ENCODE measurements around the gene ADARB2. TPM values are rescaled to one million over a fixed set of nuclear protein-coding genes. Genes with fewer than 3 reads are reported as not detected.

Gene ADARB2
- total RNA-seq, 2 experiments from 2014 or later = 2.5 to 3.0 TPM

DNA sequence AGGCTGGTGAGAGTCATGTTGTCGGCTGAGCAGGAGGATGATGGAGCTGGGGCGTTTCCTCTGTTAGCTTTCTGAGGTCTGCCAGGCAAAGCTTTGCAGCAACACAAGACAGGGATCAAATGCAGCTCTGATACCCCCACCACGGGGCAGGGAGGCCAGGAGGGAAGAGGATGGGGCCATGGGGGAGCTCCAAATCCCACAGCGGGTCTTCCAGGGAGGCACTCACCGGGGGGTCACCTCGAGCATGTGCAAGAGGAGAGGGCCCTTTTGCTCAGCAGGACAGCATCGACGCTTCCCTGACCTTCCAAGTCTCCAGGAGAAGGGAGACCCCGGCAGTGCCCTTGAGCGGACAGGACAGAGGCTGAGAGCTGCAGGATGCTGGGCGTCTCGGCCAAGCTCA lies 553.6 kb downstream of the ADARB2 start:
- Mint-ChIP-seq H3K27me3 (peaks cover 4% of the 10 kb centered on the region), H3K4me1 (no peaks in the 10 kb centered on the region), H3K9me3 (no peaks in the 10 kb centered on the region), H3K36me3 (ENCODE audit: low read depth) (no peaks in the 10 kb centered on the region), H3K4me3 (no peak overlapping the region), H3K27ac (no peak overlapping the region)
- ChIA-PET POLR2A (no interaction called here), CTCF (no interaction called here)
- no peak for DNase-seq

GRCh38 chr10:1183033-1183396 lies 554.3 kb downstream of the ADARB2 start:
- peaks cover 4% of the 10 kb centered on the region for H3K27me3 Mint-ChIP-seq
- H3K9me3 Mint-ChIP-seq = no peaks in the 10 kb centered on the region
- no peak overlapping the region for H3K27ac Mint-ChIP-seq
- no peak for DNase-seq
- no peak overlapping the region for H3K4me3 Mint-ChIP-seq
- no peaks in the 10 kb centered on the region for H3K4me1 Mint-ChIP-seq
- no peaks in the 10 kb centered on the region for H3K36me3 Mint-ChIP-seq (ENCODE audit: low read depth)
- ChIA-PET POLR2A (no interaction called here), CTCF (no interaction called here)

GRCh38 chr10:1182280-1183032 lies 554.9 kb downstream of the ADARB2 start:
- Mint-ChIP-seq H3K9me3 (no peaks in the 10 kb centered on the region), H3K27me3 (peaks cover 4% of the 10 kb centered on the region), H3K4me3 (no peak overlapping the region), H3K4me1 (no peaks in the 10 kb centered on the region), H3K27ac (no peak overlapping the region), H3K36me3 (ENCODE audit: low read depth) (no peaks in the 10 kb centered on the region)
- no peak for DNase-seq
- POLR2A ChIA-PET = no interaction called here
- CTCF ChIA-PET = no interaction called here

- Mint-ChIP-seq H3K27ac (no peak overlapping the region), H3K4me1 (no peaks in the 10 kb centered on the region), H3K36me3 (ENCODE audit: low read depth) (no peaks in the 10 kb centered on the region), H3K4me3 (no peak overlapping the region), H3K27me3 (peaks cover 4% of the 10 kb centered on the region), H3K9me3 (no peaks in the 10 kb centered on the region)
- no peak for DNase-seq
- POLR2A ChIA-PET = no interaction called here
- CTCF ChIA-PET = no interaction called here
Observed at GRCh38 chr10:1180836-1181235, 556.5 kb downstream of the ADARB2 start.

DNA sequence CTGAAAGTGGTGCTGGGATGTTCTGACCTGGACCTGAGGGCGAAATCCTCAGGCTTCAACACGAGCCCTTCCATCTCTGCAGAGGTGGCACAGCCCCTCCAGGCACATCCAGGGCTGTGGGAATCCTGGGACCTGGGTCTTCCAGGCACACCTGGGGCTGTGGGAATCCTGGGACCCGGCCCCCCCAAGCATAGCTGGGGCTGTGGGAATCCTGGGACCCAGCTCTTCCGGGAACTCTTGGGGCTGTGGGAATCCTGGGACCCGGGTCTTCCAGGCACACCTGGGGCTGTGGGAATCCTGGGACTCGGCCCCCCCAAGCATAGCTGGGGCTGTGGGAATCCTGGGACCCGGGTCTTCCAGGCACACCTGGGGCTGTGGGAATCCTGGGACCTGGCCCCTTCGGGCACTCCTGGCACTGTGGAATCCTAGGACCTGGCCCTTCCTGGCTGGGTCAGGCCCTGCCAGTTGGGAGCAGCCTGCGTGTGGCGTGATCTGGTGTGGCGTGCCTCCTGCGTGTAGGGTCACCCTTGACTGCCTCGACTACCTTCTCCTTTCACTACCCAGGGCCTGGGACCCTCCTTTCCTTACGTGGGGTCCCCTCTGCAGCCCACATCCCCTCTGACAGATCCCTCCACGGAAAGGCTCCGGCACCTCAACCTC lies 557.1 kb downstream of the ADARB2 start:
- ChIA-PET CTCF (interaction anchor here (0.6 kb wide), 1 partner anchor 312 kb away, joined by 3 read pairs; no protein-coding TSS in a partner anchor), POLR2A (no interaction called here)
- Mint-ChIP-seq H3K27ac (no peak overlapping the region), H3K27me3 (peaks cover 4% of the 10 kb centered on the region), H3K36me3 (ENCODE audit: low read depth) (no peaks in the 10 kb centered on the region), H3K4me3 (no peak overlapping the region), H3K9me3 (no peaks in the 10 kb centered on the region), H3K4me1 (no peaks in the 10 kb centered on the region)
- no peak for DNase-seq

DNA sequence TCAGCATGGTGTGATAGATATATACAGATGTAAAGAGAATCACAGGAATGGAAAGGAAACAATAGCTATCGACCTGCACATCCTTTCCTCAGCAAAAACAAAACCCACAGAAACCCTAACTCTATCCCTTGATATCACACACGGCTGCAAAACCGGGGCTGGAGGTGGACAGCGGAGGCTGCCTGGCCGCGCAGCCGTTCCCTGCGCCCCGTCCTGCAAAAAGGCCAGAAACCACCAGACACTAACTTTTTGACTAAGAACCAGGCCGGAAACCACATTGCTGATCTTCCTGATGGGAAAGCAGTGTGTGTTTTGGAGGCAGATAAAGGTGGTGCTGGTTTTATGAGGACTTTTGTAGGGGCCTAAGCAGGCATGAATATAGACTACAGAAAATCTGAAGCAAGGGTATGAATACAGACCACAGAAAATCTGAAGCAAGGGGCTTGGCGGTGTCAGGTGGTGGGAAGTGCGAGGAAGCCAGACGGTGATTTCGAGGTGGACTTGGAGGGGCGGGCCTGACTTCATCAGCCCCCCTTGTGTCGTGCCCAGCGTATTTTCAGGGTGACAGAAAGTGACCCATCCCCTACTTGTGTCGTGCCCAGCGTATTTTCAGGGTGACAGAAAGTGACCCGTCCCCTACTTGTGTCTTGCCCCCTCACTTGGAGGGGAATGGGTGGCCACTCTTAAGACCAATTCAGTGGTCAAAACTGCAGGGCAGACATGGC lies 557.8 kb downstream of the ADARB2 start:
- Mint-ChIP-seq H3K36me3 (ENCODE audit: low read depth) (no peaks in the 10 kb centered on the region), H3K9me3 (no peaks in the 10 kb centered on the region), H3K4me3 (no peak overlapping the region), H3K27ac (no peak overlapping the region), H3K27me3 (peaks cover 4% of the 10 kb centered on the region), H3K4me1 (no peaks in the 10 kb centered on the region)
- ChIA-PET POLR2A (no interaction called here), CTCF (no interaction called here)
- DNase-seq = no peak

- POLR2A ChIA-PET = no interaction called here
- H3K27ac Mint-ChIP-seq = no peak overlapping the region
- H3K4me3 Mint-ChIP-seq = no peak overlapping the region
- H3K4me1 Mint-ChIP-seq = no peaks in the 10 kb centered on the region
- H3K9me3 Mint-ChIP-seq = no peaks in the 10 kb centered on the region
- H3K27me3 Mint-ChIP-seq = peaks cover 4% of the 10 kb centered on the region
- DNase-seq = no peak
- CTCF ChIA-PET = no interaction called here
- no peaks in the 10 kb centered on the region for H3K36me3 Mint-ChIP-seq (ENCODE audit: low read depth)
Observed at GRCh38 chr10:1178506-1178905, 558.8 kb downstream of the ADARB2 start.

GRCh38 chr10:1177936-1178335 lies 559.4 kb downstream of the ADARB2 start:
- Mint-ChIP-seq H3K4me1 (no peaks in the 10 kb centered on the region), H3K4me3 (no peak overlapping the region), H3K27ac (no peak overlapping the region), H3K36me3 (ENCODE audit: low read depth) (no peaks in the 10 kb centered on the region), H3K9me3 (no peaks in the 10 kb centered on the region), H3K27me3 (peaks cover 4% of the 10 kb centered on the region)
- CTCF ChIA-PET = no interaction called here
- POLR2A ChIA-PET = no interaction called here
- no peak for DNase-seq

DNA sequence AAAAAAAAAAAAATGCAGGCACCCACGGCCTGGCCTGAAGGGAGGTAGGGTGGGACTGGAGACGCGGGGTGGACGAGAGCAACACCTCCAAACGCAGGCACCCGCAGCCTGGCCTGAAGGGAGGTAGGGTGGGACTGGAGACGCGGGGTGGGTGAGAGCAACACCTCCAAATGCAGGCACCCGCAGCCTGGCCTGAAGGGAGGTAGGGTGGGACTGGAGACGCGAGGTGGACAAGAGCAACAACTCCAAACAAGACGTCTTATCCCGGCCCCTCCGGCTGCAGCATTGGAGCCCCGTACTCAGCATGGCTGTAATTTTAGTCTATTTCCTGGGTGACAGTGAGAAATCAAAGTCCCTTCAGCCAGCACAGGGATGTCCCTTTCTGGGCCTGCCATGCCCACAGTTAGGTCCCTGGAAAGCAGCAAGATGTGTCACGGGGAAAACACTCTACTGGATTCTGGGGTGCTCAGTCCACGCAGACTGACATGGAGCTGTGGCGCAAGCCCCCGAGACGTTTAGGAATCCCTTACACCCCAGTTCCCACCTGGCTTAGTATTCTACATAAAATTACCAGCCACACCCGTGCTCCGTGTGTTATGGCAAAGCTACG lies 561.3 kb downstream of the ADARB2 start:
- Mint-ChIP-seq H3K36me3 (ENCODE audit: low read depth) (no peaks in the 10 kb centered on the region), H3K9me3 (no peaks in the 10 kb centered on the region), H3K27me3 (peaks cover 2% of the 10 kb centered on the region), H3K4me1 (no peaks in the 10 kb centered on the region), H3K4me3 (no peak overlapping the region), H3K27ac (no peak overlapping the region)
- ChIA-PET POLR2A (no interaction called here), CTCF (no interaction called here)
- no peak for DNase-seq

DNA sequence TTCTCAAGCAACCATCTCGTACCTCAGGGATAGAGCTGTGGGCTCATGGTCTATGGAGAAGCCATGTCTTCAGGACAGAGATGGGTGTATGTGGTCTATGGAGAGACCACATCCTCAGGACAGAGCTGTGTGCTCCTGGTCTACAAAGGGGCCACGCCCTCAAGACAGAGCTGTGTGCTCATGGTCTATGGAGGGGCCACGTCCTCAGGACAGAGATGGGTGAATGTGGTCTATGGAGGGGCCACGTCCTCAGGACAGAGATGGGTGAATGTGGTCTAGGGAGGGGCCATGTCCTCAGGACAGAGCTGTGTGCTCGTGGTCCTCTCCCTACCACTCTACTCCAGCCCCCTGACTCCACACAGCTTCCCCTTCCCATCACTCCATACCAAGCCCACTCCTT lies 563.3 kb downstream of the ADARB2 start:
- Mint-ChIP-seq H3K4me1 (no peaks in the 10 kb centered on the region), H3K27ac (no peak overlapping the region), H3K36me3 (ENCODE audit: low read depth) (no peaks in the 10 kb centered on the region), H3K9me3 (no peaks in the 10 kb centered on the region), H3K4me3 (no peak overlapping the region), H3K27me3 (no peaks in the 10 kb centered on the region)
- ChIA-PET CTCF (no interaction called here), POLR2A (no interaction called here)
- DNase-seq = no peak

- DNase-seq = no peak
- H3K27ac Mint-ChIP-seq = no peak overlapping the region
- H3K9me3 Mint-ChIP-seq = no peaks in the 10 kb centered on the region
- CTCF ChIA-PET = no interaction called here
- H3K36me3 Mint-ChIP-seq (ENCODE audit: low read depth) = no peaks in the 10 kb centered on the region
- H3K4me1 Mint-ChIP-seq = no peaks in the 10 kb centered on the region
- no peaks in the 10 kb centered on the region for H3K27me3 Mint-ChIP-seq
- H3K4me3 Mint-ChIP-seq = no peak overlapping the region
- POLR2A ChIA-PET = no interaction called here
Observed at GRCh38 chr10:1173091-1173490, 564.2 kb downstream of the ADARB2 start.

DNA sequence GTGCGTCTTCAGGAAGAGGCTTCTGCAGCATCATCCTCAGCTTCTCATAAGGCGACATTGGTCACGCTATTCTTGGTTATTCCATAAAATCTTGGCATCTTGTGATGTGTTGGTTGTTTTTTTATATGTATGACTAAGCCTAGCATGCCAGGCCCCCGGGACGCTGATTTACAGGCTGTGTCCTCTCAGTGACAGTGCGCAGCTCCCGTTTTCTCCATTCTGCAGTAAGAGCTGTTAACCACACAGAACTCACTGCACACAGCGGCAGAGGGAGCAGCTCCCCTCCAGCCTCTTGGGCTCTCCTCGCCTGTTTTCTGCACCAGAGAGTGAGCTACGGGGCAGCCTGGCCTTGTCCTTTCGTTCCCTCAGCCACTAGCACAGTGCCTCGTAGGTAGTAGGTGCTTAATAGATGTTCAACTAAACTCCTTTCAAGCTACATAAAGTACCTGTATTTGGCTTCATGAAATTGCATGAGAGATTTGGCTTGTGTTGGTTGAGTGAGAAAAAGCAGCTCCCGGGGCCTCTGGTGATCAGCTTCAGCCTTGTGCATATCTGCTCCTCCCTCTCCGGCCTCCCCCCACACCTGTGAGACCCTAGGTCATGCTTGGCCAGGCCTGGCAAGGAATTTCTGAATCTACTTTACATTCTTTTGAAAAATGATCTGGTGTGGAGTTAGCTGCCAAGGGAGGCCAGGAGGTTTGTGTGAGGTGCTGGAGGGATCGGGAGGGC lies 564.9 kb downstream of the ADARB2 start:
- no peak for DNase-seq
- Mint-ChIP-seq H3K4me1 (no peaks in the 10 kb centered on the region), H3K27ac (no peak overlapping the region), H3K27me3 (no peaks in the 10 kb centered on the region), H3K9me3 (no peaks in the 10 kb centered on the region), H3K4me3 (no peak overlapping the region), H3K36me3 (ENCODE audit: low read depth) (no peaks in the 10 kb centered on the region)
- POLR2A ChIA-PET = no interaction called here
- CTCF ChIA-PET = no interaction called here

GRCh38 chr10:1171586-1171985 lies 565.7 kb downstream of the ADARB2 start:
- ChIA-PET CTCF (no interaction called here), POLR2A (no interaction called here)
- DNase-seq = no peak
- H3K27me3 Mint-ChIP-seq = no peaks in the 10 kb centered on the region
- H3K27ac Mint-ChIP-seq = no peak overlapping the region
- no peak overlapping the region for H3K4me3 Mint-ChIP-seq
- no peaks in the 10 kb centered on the region for H3K9me3 Mint-ChIP-seq
- H3K36me3 Mint-ChIP-seq (ENCODE audit: low read depth) = no peaks in the 10 kb centered on the region
- H3K4me1 Mint-ChIP-seq = no peaks in the 10 kb centered on the region
